A549 (cell line): ENCODE data around the gene ZNF121.

Experiments used
- MAX ChIP-seq: IDR thresholded peaks from 2 replicates; pipeline ENCODE4 v1.6.1; 2012
- TP53 ChIP-seq: fragments of 250-450 bp; sonication (Bioruptor Pico); IDR thresholded peaks from 2 replicates; pipeline ENCODE4 v1.5.0; 2021; ENCODE audit warnings: mild to moderate bottlenecking, moderate library complexity
- TF ChIP-seq, protein P1 (sequence below): fragments of >200 bp; sonication (Bioruptor Twin); formaldehyde crosslinking; IDR thresholded peaks from 3 replicates; pipeline ENCODE4 v1.6.1; 2016

DNA sequence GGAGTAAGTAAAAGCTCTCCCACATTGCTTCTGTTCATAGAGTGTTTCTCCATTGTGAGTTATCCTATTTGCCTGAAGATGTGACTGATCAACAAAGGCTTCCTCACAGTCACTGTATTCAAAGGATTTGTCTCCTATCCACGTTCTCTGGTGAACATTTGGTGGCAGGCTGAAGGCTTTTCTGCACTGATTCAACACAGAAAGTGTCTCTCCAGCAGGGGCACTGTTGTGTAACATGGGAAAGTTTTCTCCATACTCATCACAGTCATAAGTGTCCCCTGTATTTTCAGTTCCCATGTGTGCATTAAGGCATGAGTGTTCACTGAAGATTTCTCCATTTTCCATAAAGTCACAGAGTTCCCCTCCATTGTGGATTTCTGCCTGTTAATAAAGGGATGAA is 17.6 kb downstream of the ZNF121 start:
- TF ChIP-seq MAX (no peak), TP53 (CRISPR knock-in tag) (no peak)
- TF ChIP-seq, protein P1, sequence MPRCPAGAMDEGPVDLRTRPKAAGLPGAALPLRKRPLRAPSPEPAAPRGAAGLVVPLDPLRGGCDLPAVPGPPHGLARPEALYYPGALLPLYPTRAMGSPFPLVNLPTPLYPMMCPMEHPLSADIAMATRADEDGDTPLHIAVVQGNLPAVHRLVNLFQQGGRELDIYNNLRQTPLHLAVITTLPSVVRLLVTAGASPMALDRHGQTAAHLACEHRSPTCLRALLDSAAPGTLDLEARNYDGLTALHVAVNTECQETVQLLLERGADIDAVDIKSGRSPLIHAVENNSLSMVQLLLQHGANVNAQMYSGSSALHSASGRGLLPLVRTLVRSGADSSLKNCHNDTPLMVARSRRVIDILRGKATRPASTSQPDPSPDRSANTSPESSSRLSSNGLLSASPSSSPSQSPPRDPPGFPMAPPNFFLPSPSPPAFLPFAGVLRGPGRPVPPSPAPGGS: no peak
